T-cell (primary cell): ENCODE data around the gene ZNF304. TPM values are rescaled to one million over a fixed set of nuclear protein-coding genes. Genes with fewer than 3 reads are reported as not detected.
A peak's percentile ranks its signal among the peaks of the same experiment; 100 is the strongest.

ENCODE experiments used
- ATAC-seq, 4 experiments: fragments of 200-7000 bp in 3 of 4; fragments of 150-1000 bp in 1 of 4; cut with Tn5 transposase; replicated peaks in 1 of 4; 1 replicate in 3 of 4; 2 replicates in 1 of 4; pipeline ENCODE4 v1.10.0; 2021; ENCODE audit warnings: moderate library complexity in 3 of 4, mild to moderate bottlenecking in 2 of 4, moderate number of reproducible peaks in 1 of 4
- CTCF ChIA-PET, 2 donors: fragments of 300-600 bp; sonication (Branson Sonifier 250); formaldehyde crosslinking; loops; one replicate each; lab custom pipeline; 2022; ENCODE audit warnings: antibody characterized with exemption in 2 of 2; lab: Charles Lee
- POLR2A ChIA-PET, 2 donors: fragments of 300-600 bp; sonication (Branson Sonifier 250); formaldehyde crosslinking; loops; one replicate each; lab custom pipeline; 2022; ENCODE audit warnings: antibody characterized with exemption in 2 of 2; lab: Charles Lee
- DNase-seq, 35 experiments: peaks; one replicate each; pipeline versions ENCODE4 v3.0.0 to v3.0.0-alpha.2; 2013 to 2023
- H3K27ac ChIP-seq: one replicate; pipeline ENCODE4 v1.5.1; 2013; ENCODE audit warnings: low read length
- H3K27me3 ChIP-seq, 2 experiments: replicated peaks in 1 of 2; 1 replicate in 1 of 2; 2 replicates in 1 of 2; pipeline versions ENCODE4 v1.6.1 to v1.7.0; 2013; ENCODE audit warnings: low read length in 1 of 2, mixed read lengths in 1 of 2; ENCODE audit not compliant: control insufficient read depth in 2 of 2, insufficient read depth in 2 of 2; ENCODE audit errors: extremely low read depth in 1 of 2
- H3K36me3 ChIP-seq, 2 donors: 1 replicate in 1 of 2; 2 replicates in 1 of 2; pipeline versions ENCODE4 v1.6.1 to v1.7.0; 2013; ENCODE audit warnings: low read length in 1 of 2; ENCODE audit not compliant: control insufficient read depth in 2 of 2, insufficient read depth in 1 of 2; ENCODE audit errors: extremely low read depth in 1 of 2
- H3K4me1 ChIP-seq, 2 experiments: 1 replicate in 1 of 2; 2 replicates in 1 of 2; pipeline versions ENCODE4 v1.6.1 to v1.7.0; 2013; ENCODE audit warnings: low read length in 2 of 2, mixed read lengths in 1 of 2; ENCODE audit not compliant: insufficient read depth in 2 of 2, control insufficient read depth in 1 of 2; ENCODE audit errors: extremely low read depth in 1 of 2
- H3K4me3 ChIP-seq, 2 donors: 1 replicate in 1 of 2; 2 replicates in 1 of 2; pipeline versions ENCODE4 v1.5.1 to v1.7.0; 2013; ENCODE audit warnings: mild to moderate bottlenecking in 2 of 2, low read length in 1 of 2, moderate library complexity in 1 of 2; ENCODE audit not compliant: control insufficient read depth in 1 of 2; ENCODE audit errors: extremely low read depth in 1 of 2
- H3K9me3 ChIP-seq: 2 replicates; pipeline ENCODE4 v1.7.0; 2013
- H3K27ac Mint-ChIP-seq, 2 donors: one replicate each; pipeline ENCODE4 v1.8.0; 2020 to 2021; ENCODE audit warnings: mild to moderate bottlenecking in 2 of 2, mixed read lengths in 2 of 2
- H3K27me3 Mint-ChIP-seq, 2 donors: one replicate each; pipeline ENCODE4 v1.8.0; 2021 to 2022; ENCODE audit warnings: mixed read lengths in 2 of 2
- H3K36me3 Mint-ChIP-seq: one replicate; pipeline ENCODE4 v1.8.0; 2021; ENCODE audit warnings: mixed read lengths
- H3K4me1 Mint-ChIP-seq, 3 donors: one replicate each; pipeline ENCODE4 v1.8.0; 2020 to 2022; ENCODE audit warnings: mixed read lengths in 3 of 3, mild to moderate bottlenecking in 1 of 3
- H3K4me3 Mint-ChIP-seq, 3 donors: one replicate each; pipeline ENCODE4 v1.8.0; 2020 to 2022; ENCODE audit warnings: mild to moderate bottlenecking in 3 of 3, mixed read lengths in 3 of 3, moderate library complexity in 3 of 3
- H3K9me3 Mint-ChIP-seq, 3 donors: one replicate each; pipeline ENCODE4 v1.8.0; 2020 to 2022; ENCODE audit warnings: mixed read lengths in 3 of 3
- WGBS: methylation state at CpG from one replicate; pipeline ENCODE4 v1.1.5; 2013; ENCODE audit warnings: missing lambda C conversion rate; ENCODE audit not compliant: insufficient coverage; 5-methylcytosine and 5-hydroxymethylcytosine counted together
- total RNA-seq, 35 experiments: library from RNA in 6 of 35; stranded (reverse) in 6 of 35; fragments of 120-200 nt in 1 of 35; gene quantifications; one replicate each; pipeline versions ENCODE4 v1.2.1 to v1.2.4 and lab custom pipeline; 2013 to 2026

The ZNF304 gene
- total RNA-seq, 5 donors from 2014 or later (not counting 1 experiment from before 2014, with no cell fraction given) = 7.1 to 14.3 (median 11.8) TPM

DNA sequence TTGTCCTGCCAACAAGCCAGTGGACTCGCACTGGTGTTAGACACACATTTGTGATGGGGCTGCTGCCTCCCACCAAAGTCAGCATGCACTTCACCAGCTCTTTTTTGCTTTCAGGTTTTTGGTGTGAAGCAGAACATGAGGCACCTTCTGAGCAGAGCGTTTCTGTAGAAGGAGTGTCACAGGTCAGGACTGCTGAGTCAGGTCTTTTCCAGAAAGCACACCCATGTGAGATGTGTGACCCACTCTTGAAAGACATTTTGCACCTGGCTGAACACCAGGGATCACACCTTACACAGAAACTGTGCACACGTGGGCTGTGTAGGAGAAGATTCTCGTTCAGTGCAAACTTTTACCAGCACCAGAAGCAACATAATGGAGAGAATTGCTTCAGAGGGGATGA lies 4.8 kb downstream of the ZNF304 start:
- no peaks in the 10 kb centered on the region for H3K27me3 Mint-ChIP-seq
- no peak overlapping the region for H3K27ac Mint-ChIP-seq
- peaks cover 27 to 29% (median 27%) of the 10 kb centered on the region in 3 donors for H3K4me1 Mint-ChIP-seq
- DNase-seq (no peak), ATAC-seq (no peak)
- WGBS = 100% methylated on average over 1 of the region's 4 CpGs
- ChIA-PET CTCF (no interaction called here), POLR2A (interaction anchor here in 1 of 2 donors (0.9 kb wide), 1 partner anchor 840 kb away, joined by 4 read pairs; no protein-coding TSS in a partner anchor)
- peaks cover 32 to 66% (median 59%) of the 10 kb centered on the region in 3 donors for H3K9me3 Mint-ChIP-seq
- H3K4me3 Mint-ChIP-seq = no peak overlapping the region
- H3K36me3 Mint-ChIP-seq = peaks cover 86% of the 10 kb centered on the region
- Histone ChIP-seq H3K9me3 (peaks cover 7% of the 10 kb centered on the region), H3K27ac (no peak overlapping the region), H3K4me1 (peaks cover 8 to 15% of the 10 kb centered on the region in 2 experiments), H3K27me3 (no peaks in the 10 kb centered on the region), H3K4me3 (peak overlapping the region in 1 of 2 donors; percentile 35), H3K36me3 (peaks cover 36 to 40% of the 10 kb centered on the region in 2 donors)

DNA sequence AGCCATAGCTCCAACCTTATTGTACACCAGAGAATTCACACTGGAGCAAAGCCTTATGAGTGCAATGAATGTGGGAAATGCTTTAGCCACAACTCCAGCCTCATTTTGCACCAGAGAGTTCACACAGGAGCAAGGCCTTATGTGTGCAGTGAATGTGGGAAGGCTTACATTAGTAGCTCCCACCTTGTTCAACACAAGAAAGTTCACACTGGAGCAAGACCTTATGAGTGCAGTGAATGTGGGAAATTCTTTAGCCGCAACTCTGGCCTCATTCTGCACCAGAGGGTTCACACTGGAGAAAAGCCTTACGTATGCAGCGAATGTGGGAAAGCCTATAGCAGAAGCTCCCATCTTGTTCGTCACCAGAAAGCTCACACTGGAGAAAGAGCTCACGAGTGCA lies 6.3 kb downstream of the ZNF304 start:
- Mint-ChIP-seq H3K36me3 (peaks cover 74% of the 10 kb centered on the region), H3K4me3 (no peak overlapping the region), H3K27me3 (no peaks in the 10 kb centered on the region), H3K27ac (no peak overlapping the region), H3K4me1 (peaks cover 12 to 14% (median 13%) of the 10 kb centered on the region in 3 donors), H3K9me3 (peaks cover 23 to 64% (median 58%) of the 10 kb centered on the region in 3 donors)
- ATAC-seq = no peak
- Histone ChIP-seq H3K27me3 (no peaks in the 10 kb centered on the region), H3K9me3 (peaks cover 7% of the 10 kb centered on the region), H3K4me1 (peaks cover 1% of the 10 kb centered on the region in 2 experiments), H3K4me3 (no peak overlapping the region), H3K36me3 (peaks cover 36 to 40% of the 10 kb centered on the region in 2 donors), H3K27ac (no peak overlapping the region)
- POLR2A ChIA-PET = interaction anchor here in 1 of 2 donors (0.7 kb wide), 1 partner anchor 111 kb away, joined by 3 read pairs; no protein-coding TSS in a partner anchor
- 89% methylated on average over 3 of the region's 5 CpGs for WGBS
- CTCF ChIA-PET = interaction anchor here in 1 of 2 donors (0.6 kb wide), 1 partner anchor 59 kb away, joined by 6 read pairs; no protein-coding TSS in a partner anchor
- DNase-seq = no peak

DNA sequence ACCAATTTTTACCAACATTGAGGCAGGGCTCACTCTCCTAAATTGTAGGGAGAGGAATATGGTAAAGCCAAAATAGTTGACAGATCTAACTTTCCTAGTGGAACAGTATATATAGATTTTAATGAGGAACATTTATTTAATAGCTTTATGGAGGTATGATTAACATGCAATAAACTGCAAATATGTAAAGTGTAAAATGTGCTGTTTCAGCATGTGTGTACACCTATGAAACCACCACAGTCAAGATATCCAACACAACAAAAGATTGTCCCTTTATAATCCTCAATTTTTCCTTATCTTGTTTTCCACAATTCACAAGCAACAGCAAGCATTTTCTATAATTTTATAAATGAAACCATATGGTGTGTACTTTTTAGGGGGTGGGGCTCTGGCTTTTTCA lies 8.2 kb downstream of the ZNF304 start:
- no peak overlapping the region for H3K27ac ChIP-seq
- H3K4me1 ChIP-seq = peaks cover 0 to 14% of the 10 kb centered on the region in 2 experiments
- H3K4me3 ChIP-seq = no peak overlapping the region
- peaks cover 7% of the 10 kb centered on the region for H3K9me3 ChIP-seq
- peaks cover 31 to 33% of the 10 kb centered on the region in 2 donors for H3K36me3 ChIP-seq
- Mint-ChIP-seq H3K4me3 (no peak overlapping the region), H3K9me3 (peaks cover 13 to 65% (median 56%) of the 10 kb centered on the region in 3 donors), H3K4me1 (peaks cover 15 to 19% (median 15%) of the 10 kb centered on the region in 3 donors), H3K27ac (no peak overlapping the region), H3K27me3 (peaks cover 0 to 4% of the 10 kb centered on the region in 2 donors), H3K36me3 (peaks cover 70% of the 10 kb centered on the region)
- POLR2A ChIA-PET = no interaction called here
- H3K27me3 ChIP-seq = no peaks in the 10 kb centered on the region
- ATAC-seq (no peak), DNase-seq (no peak)
- CTCF ChIA-PET = no interaction called here

DNA sequence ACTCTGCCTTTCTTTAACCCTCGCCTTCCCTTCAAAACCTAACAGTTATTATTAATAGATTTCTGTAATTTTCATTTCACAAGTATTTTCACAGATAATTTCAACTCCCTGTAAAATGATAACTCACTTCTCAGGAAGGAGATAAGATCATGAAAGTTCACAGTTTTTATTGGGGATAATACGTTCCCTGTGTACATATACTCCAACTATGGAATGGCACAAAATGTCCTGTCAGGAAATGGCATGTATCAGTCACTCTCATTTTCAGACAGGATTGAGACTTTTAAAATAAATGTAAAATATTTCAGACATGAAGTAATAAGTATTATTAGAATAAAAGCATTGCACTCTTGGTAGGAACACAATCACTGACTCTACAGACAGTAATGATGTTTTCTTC lies 11.3 kb downstream of the ZNF304 start:
- no CpG with 5 or more reads among the region's 2 CpGs for WGBS
- peaks cover 0 to 14% of the 10 kb centered on the region in 2 experiments for H3K4me1 ChIP-seq
- peak overlapping the region; percentile 91 for H3K27ac ChIP-seq
- H3K27ac Mint-ChIP-seq = peak overlapping the region; percentile 94 to 97
- peaks cover 7 to 37% (median 34%) of the 10 kb centered on the region in 3 donors for H3K9me3 Mint-ChIP-seq
- POLR2A ChIA-PET = interaction anchor here in 1 of 2 donors (1.2 kb wide), 1 partner anchor 27 kb away, joined by 4 read pairs; no protein-coding TSS in a partner anchor
- CTCF ChIA-PET = no interaction called here
- peaks cover 2% of the 10 kb centered on the region for H3K9me3 ChIP-seq
- peak overlapping the region; percentile 87 to 94 (median 93) for H3K4me3 Mint-ChIP-seq
- ATAC-seq (no peak), DNase-seq (no peak)
- peaks cover 0 to 3% of the 10 kb centered on the region in 2 donors for H3K36me3 ChIP-seq
- peaks cover 49% of the 10 kb centered on the region for H3K36me3 Mint-ChIP-seq
- H3K27me3 Mint-ChIP-seq = peaks cover 0 to 4% of the 10 kb centered on the region in 2 donors
- peaks cover 15 to 20% (median 15%) of the 10 kb centered on the region in 3 donors for H3K4me1 Mint-ChIP-seq
- H3K4me3 ChIP-seq = no peak overlapping the region
- H3K27me3 ChIP-seq = no peaks in the 10 kb centered on the region

DNA sequence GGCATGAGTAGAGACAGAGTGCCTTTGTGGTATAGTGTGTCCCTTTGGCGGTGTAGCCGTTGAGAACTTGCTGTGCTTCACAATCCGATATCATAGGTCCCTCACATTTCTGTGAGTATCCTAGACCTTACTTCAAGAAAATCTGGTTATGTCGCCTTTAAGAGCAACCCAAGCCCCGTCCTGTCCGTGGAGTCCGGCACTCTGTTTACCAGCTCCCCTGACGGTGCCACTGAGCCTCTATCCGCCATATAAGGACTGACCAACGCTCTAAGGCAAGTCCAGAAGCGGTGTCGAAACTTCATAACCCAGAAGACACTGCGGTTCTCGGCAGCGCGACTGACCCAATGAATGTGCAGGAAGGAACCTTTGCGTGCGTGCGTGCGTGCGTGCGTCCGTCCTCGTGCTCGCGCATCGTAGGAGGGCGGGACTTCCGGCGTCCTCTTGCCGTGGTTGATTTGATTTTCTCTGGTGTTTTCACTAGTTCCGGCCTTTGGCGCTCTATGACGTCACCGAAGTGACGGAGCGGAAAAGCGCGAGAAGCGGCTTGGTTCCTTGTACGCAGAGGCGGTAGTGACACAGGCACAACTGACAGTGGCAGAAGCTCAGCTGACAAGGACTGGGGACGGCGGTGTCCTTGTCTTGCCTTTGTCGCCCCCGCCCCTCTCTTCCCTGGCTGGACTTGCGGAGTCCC lies 12.1 kb downstream of the ZNF304 start, which contains the start of the genes TRAPPC2B and ZNF547:
Gene TRAPPC2B, plus strand, starts transcription at position 555 of the 691 bp plus-strand sequence. CDS start 1,283 bp downstream, outside the sequence.
Gene ZNF547, plus strand, starts transcription at position 555 of the 691 bp plus-strand sequence. CDS start 5,005 bp downstream, outside the sequence.
- ChIA-PET POLR2A (interaction anchor here in 1 of 2 donors (1.2 kb wide), 1 partner anchor 26 kb away, joined by 4 read pairs; no protein-coding TSS in a partner anchor), CTCF (no interaction called here)
- Histone ChIP-seq H3K27ac (peak within 1 kb of the TSS; percentile 91), H3K4me3 (peak within 1 kb of the TSS; percentile 63 to 71), H3K27me3 (no peaks in the 10 kb centered on the region), H3K9me3 (peaks cover 2% of the 10 kb centered on the region), H3K4me1 (peaks cover 0 to 14% of the 10 kb centered on the region in 2 experiments), H3K36me3 (peaks cover 0 to 5% of the 10 kb centered on the region in 2 donors)
- ATAC-seq = peak; percentile 94 to 98 (median 96)
- Mint-ChIP-seq H3K27me3 (peaks cover 0 to 4% of the 10 kb centered on the region in 2 donors), H3K9me3 (peaks cover 8 to 36% (median 32%) of the 10 kb centered on the region in 3 donors), H3K36me3 (peaks cover 51% of the 10 kb centered on the region), H3K27ac (peak within 1 kb of the TSS; percentile 94 to 97), H3K4me3 (peak within 1 kb of the TSS; percentile 87 to 94 (median 93)), H3K4me1 (peaks cover 15 to 20% (median 15%) of the 10 kb centered on the region in 3 donors)
- WGBS = 2% methylated on average over 44 of the region's 47 CpGs
- DNase-seq = peak; percentile 94 to 100 (median 98)

DNA sequence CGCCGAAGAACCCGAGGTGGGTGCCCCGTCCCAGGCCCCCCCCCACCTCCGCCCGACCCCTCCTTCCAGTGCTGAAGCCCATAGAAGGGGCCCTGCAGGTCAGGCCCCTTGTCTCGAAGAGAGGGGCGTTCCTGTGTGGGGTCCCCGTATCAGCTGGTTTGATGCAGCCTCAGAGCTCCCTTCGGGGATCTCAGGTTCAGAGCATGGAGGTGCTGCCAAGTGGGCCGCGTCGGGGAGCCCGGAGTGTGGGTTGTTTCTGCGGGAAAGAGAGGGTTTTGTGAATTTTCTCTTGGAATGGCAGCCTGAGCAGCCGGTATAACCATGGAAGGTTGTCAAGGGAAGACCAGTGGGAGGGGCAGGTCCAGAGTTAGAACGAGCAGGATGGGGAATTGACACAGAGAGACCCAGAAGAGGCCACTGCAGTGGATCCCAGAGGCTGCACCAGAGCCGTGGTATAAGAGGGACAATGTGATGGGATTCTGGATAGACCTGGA lies 12.7 kb downstream of the ZNF304 start:
- no peak for DNase-seq
- 3% methylated on average over 12 of the region's 18 CpGs for WGBS
- Mint-ChIP-seq H3K4me3 (peak overlapping the region; percentile 87 to 94 (median 93)), H3K27ac (peak overlapping the region; percentile 74 to 97), H3K9me3 (peaks cover 14 to 36% (median 33%) of the 10 kb centered on the region in 3 donors), H3K4me1 (peaks cover 15 to 23% (median 15%) of the 10 kb centered on the region in 3 donors), H3K27me3 (peaks cover 0 to 4% of the 10 kb centered on the region in 2 donors), H3K36me3 (peaks cover 51% of the 10 kb centered on the region)
- ChIA-PET CTCF (no interaction called here), POLR2A (interaction anchor here in 1 of 2 donors (1.2 kb wide), 1 partner anchor 25 kb away, joined by 4 read pairs; no protein-coding TSS in a partner anchor)
- Histone ChIP-seq H3K9me3 (peaks cover 2% of the 10 kb centered on the region), H3K4me3 (peak overlapping the region; percentile 63 to 71), H3K27ac (peak overlapping the region; percentile 91), H3K36me3 (peaks cover 0 to 5% of the 10 kb centered on the region in 2 donors), H3K4me1 (peaks cover 0 to 14% of the 10 kb centered on the region in 2 experiments), H3K27me3 (no peaks in the 10 kb centered on the region)
- ATAC-seq = peak in 1 of 4 experiments; percentile 10
